B cell (primary cell): Measurements from ENCODE around the gene DSCAML1.

ENCODE experiments used
- EZH2 ChIP-seq: IDR thresholded peaks from 2 replicates; pipeline ENCODE4 v1.6.1; 2012; ENCODE audit warnings: borderline replicate concordance, low read depth, mild to moderate bottlenecking, moderate library complexity, low read length; ENCODE audit not compliant: insufficient read depth, poor library complexity, severe bottlenecking
- TF ChIP-seq, protein P1 (sequence below): fragments of 200-600 bp; IDR thresholded peaks from one replicate; pipeline ENCODE4 v1.8.0; 2022; ENCODE audit warnings: antibody characterized with exemption, mild to moderate bottlenecking

DNA sequence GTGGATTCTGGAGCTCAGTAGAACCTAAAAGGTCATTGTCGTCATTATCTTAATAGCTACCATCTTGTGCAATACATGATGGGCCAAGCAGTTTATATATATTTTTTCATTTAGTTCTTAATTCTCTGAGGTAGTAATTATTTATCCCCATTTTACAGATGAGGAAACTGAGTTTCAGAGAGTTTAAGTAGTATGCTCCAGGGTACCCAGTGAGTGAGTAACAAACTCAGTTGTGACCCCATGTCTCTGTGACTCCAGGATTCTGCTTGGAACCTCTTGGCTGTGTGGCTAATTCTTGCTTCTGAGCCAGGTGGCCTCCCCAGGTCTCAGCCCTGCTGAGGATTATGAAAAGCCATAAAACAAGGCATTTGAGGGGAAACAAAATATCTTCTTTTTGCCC lies 386.8 kb downstream of the DSCAML1 start:
- TF ChIP-seq, protein P1, sequence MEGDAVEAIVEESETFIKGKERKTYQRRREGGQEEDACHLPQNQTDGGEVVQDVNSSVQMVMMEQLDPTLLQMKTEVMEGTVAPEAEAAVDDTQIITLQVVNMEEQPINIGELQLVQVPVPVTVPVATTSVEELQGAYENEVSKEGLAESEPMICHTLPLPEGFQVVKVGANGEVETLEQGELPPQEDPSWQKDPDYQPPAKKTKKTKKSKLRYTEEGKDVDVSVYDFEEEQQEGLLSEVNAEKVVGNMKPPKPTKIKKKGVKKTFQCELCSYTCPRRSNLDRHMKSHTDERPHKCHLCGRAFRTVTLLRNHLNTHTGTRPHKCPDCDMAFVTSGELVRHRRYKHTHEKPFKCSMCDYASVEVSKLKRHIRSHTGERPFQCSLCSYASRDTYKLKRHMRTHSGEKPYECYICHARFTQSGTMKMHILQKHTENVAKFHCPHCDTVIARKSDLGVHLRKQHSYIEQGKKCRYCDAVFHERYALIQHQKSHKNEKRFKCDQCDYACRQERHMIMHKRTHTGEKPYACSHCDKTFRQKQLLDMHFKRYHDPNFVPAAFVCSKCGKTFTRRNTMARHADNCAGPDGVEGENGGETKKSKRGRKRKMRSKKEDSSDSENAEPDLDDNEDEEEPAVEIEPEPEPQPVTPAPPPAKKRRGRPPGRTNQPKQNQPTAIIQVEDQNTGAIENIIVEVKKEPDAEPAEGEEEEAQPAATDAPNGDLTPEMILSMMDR = no peak
- no peak for TF ChIP-seq EZH2
